Stimulated activated CD4-positive, alpha-beta T cell treated with anti-CD3 and anti-CD28 coated beads, Interleukin-2, amount 100 ng/mL, for 24 hours (primary cell): ENCODE data around the gene OR51S1.
"Not testable (repeated sequence)": the region's sequence is repeated elsewhere in the genome, so short reads cannot be mapped to it uniquely, and the experiment has no call there.

ENCODE experiments used
- DNase-seq, 2 donors: peaks; one replicate each; pipeline ENCODE4 v3.0.0-alpha.2; 2020

The OR51S1 gene

DNA sequence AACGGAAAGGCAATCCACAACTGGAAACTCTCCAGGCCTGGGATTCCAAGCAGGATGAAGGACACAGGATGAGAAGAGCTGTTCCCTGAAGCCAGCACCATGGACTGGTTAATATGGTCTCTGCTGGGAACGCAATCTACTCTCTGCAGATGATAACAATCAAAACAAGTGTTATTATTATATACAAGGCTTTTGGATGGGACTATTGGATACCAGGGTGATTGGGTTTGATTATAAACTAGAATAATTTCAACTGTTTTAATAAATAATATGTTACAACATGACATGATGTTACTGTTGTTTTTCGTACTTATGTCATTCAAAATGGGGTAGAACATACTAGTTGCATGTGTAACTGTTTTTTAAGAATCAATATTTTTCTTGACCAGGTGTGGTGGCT is 44.7 kb downstream of the OR51S1 start, which contains the start of gene OR52R1:
OR52R1 (minus strand) TSS at position 101 of the 400 bp plus-strand sequence; CDS start at position 101, 0 bp downstream.
- DNase-seq = no peak

DNA sequence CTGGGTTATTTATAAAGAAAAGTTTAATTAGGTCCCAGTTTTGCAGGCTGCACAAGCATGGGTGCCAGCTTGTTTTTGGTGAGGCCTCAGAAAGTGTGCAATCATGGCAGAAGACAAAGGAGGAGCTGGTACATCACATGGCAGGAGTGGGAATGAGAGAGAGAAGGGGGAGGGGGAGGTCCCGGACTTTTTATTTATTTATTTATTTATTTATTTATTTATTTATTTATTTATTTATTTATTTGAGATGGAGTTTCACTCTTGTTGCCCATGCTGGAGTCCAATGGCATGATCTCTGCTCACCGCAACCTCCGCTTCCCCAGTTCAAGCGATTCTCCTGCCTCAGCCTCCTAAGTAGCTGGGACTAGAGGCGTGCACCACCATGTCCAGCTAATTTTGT is 47.7 kb downstream of the OR51S1 start:
- not testable (repeated sequence) for DNase-seq

DNA sequence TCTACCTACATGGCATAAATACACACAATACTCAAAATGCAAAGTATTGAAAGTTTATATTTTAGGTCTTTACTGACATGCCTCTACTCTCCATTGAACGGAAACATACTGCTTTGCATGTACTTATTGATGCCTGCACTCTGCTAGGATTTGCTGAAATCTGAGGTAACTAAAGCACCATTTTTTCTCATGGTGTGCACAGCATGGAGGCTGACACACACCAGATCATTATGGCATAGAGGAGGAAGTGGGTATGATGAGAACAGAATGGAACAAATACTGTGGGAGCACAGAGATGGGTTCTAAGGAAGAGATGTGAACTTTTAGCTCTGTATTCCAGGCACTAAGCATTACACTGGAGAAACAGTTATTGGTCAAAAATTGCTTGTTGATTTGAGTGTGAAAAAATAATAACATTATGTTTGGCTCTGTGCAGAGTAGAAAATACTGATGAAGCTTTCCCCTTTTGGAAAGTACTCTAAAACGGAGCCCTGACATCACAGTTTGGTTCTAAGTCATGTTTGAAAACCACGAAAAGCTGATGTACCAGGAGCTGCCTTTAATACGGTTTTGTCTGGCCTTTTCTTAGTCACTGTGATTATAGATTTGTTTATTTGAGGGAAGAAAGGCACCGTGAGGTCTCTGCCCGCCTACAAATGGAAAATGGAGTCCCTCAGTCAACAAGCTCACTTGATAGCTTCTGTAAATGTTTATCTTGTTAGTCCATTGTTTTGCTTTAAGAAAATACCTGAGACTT is 50.4 kb downstream of the OR51S1 start:
- DNase-seq = no peak
